ENCODE results near the gene KIAA1614.

KIAA1614 gene

GRCh38 chr1:180934563-180934962, 21.9 kb downstream of the KIAA1614 start:
- TF ChIP-seq SNAI2 (CRISPR knock-in tag; IDR thresholded peaks at IDR 0.05) (no peak), ZNF565 (CRISPR knock-in tag; conservative IDR thresholded peaks at IDR 0.05; ENCODE audit: low read depth) (no peak), TSHZ2 (CRISPR knock-in tag; IDR thresholded peaks at IDR 0.05) (no peak), ZC3H10 (CRISPR knock-in tag; IDR thresholded peaks at IDR 0.05) (no peak), GLIS3 (CRISPR knock-in tag; IDR thresholded peaks at IDR 0.05) (no peak), OSR1 (CRISPR knock-in tag; IDR thresholded peaks at IDR 0.05) (no peak)
- no peak for ATAC-seq

DNA sequence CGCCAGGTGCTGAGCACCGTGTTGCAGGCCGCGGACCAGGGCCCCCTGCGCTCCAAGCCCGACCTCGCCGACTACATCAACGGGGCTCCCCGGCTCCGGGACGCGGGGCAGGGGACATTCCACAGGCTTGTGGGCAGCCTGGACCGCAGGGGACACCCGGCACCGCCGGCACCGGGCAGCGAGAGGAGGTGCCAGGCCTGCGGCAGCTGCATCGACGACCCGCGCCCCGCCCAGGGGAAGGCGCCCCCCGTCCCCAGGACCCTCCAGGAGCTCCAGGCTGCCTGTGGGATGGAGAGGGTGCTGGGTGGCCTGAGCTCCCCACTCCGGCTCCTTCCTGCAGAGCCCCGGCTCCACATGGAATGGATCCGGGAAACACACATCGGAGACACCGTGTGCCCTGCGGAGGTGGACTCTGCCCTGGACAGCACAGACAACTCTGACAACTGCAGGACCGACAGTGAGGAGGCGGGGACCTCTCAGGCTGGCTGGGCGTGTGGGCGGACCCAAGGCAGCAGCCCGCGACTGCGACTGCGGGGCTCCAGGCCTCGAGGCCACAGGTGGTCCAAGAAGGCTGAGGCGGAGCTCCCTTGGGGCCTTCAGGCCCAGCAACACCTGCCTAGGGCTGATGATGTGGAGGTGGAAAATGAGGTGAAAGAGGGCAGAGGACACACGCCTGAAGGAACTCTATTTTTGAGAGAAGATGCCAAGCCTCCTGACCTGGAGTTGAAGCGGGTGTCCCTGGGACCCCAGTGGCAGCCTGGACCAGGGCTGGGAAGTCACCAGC, 22.8 kb downstream of the KIAA1614 start:
- no peak for ATAC-seq
- TF ChIP-seq, protein P1, sequence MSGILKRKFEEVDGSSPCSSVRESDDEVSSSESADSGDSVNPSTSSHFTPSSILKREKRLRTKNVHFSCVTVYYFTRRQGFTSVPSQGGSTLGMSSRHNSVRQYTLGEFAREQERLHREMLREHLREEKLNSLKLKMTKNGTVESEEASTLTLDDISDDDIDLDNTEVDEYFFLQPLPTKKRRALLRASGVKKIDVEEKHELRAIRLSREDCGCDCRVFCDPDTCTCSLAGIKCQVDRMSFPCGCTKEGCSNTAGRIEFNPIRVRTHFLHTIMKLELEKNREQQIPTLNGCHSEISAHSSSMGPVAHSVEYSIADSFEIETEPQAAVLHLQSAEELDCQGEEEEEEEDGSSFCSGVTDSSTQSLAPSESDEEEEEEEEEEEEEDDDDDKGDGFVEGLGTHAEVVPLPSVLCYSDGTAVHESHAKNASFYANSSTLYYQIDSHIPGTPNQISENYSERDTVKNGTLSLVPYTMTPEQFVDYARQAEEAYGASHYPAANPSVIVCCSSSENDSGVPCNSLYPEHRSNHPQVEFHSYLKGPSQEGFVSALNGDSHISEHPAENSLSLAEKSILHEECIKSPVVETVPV (CRISPR knock-in tag; IDR thresholded peaks at IDR 0.05), result no peak
- no peak for TF ChIP-seq RARB (CRISPR knock-in tag; IDR thresholded peaks at IDR 0.05)
- TF ChIP-seq PPARA (CRISPR knock-in tag; IDR thresholded peaks at IDR 0.05; ENCODE audit: borderline replicate concordance), result no peak
- TF ChIP-seq BACH2 (CRISPR knock-in tag; IDR thresholded peaks at IDR 0.05; ENCODE audit: borderline replicate concordance), result no peak

GRCh38 chr1:180936110-180937011, 23.7 kb downstream of the KIAA1614 start:
- TF ChIP-seq TCF4 (CRISPR knock-in tag; IDR thresholded peaks at IDR 0.05; ENCODE audit: borderline replicate concordance) (no peak), ISL1 (CRISPR knock-in tag; IDR thresholded peaks at IDR 0.05) (no peak), ZC3H10 (CRISPR knock-in tag; IDR thresholded peaks at IDR 0.05) (no peak), OSR1 (CRISPR knock-in tag; IDR thresholded peaks at IDR 0.05) (no peak), ESRRG (CRISPR knock-in tag; IDR thresholded peaks at IDR 0.05) (no peak), PATZ1 (CRISPR knock-in tag; IDR thresholded peaks at IDR 0.05; ENCODE audit: borderline replicate concordance) (no peak), ZFP30 (CRISPR knock-in tag; IDR thresholded peaks at IDR 0.05) (no peak), GLIS3 (CRISPR knock-in tag; IDR thresholded peaks at IDR 0.05) (no peak), CSDC2 (CRISPR knock-in tag; IDR thresholded peaks at IDR 0.05) (no peak), ZFP3 (CRISPR knock-in tag; IDR thresholded peaks at IDR 0.05) (no peak), TSHZ2 (CRISPR knock-in tag; IDR thresholded peaks at IDR 0.05) (no peak), ZNF8 (CRISPR knock-in tag; IDR thresholded peaks at IDR 0.05) (no peak)
- TF ChIP-seq, protein P2, sequence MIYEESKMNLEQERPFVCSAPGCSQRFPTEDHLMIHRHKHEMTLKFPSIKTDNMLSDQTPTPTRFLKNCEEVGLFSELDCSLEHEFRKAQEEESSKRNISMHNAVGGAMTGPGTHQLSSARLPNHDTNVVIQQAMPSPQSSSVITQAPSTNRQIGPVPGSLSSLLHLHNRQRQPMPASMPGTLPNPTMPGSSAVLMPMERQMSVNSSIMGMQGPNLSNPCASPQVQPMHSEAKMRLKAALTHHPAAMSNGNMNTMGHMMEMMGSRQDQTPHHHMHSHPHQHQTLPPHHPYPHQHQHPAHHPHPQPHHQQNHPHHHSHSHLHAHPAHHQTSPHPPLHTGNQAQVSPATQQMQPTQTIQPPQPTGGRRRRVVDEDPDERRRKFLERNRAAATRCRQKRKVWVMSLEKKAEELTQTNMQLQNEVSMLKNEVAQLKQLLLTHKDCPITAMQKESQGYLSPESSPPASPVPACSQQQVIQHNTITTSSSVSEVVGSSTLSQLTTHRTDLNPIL (CRISPR knock-in tag; IDR thresholded peaks at IDR 0.05; ENCODE audit: low read depth), result no peak
- TF ChIP-seq, protein P1 (CRISPR knock-in tag; IDR thresholded peaks at IDR 0.05), result no peak
- no peak for ATAC-seq

Data from SK-N-SH treated with all-trans-retinoic acid at 6 μM for 48 hours (cell line).